Brain pericyte (primary cell): ENCODE measurements around the gene APOM.

Source experiments
- DNase-seq: peaks from one replicate; pipeline ENCODE4 v3.0.0-alpha.2; 2012; ENCODE audit warnings: low read depth, low spot score

APOM gene

DNA sequence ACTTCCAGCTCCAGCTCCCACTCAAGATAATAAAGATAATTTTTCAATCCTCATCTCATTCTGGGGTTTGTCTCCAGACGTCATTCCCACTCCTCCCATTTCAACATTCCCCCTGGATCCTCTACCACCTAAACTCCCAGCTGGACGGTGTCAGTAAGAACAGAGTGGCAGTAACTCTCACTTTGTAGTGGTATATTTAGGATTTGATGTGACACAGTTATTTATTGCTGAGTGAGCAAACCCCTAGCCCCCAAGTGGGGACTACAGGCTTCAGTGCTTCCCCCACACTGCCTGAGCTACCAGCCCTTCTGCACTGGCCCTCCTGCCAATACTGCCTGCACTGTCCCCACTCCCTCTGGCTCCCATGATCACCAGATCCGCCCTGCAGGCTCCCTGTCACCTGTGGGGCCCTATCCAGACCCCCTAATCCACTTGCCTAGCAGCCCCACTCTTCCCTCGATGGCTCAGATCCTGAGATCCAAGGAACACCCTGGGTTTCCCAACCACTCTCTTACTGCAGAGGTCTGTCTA, 2.5 kb downstream of the APOM start:
- no peak for DNase-seq

DNA sequence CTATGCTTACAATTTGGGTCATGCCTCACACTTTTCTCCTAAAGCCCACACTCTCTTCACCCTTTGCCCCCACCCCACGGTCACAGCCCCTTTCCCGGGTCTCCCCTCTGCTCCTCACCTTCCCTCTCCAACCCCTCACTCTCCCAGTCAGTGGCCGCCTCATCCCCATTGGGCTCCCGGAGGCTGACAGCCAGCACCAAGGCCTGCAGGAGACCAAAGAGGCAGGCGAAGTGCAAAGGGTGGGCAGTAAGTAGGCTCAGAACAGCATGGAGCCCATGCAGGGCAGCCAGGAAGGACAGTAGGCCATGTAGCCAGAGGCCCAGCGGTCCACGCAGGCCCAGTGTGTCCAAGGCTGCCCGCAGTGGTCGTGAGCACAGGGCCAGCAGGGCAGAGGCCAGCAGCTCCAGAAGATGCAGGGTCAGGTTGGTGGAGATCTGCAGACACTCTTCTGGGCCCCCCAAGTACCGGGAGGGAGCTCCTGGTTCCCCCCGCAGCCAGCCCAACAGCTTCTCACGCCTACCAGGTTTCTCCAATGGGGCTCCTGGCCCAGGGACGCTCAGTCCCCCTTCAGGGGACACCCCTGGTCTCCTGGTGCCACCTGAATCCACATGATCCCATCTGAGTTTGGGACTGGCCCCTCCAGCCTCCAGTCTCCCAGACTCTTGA, 3.4 kb downstream of the APOM start:
- DNase-seq = no peak

DNA sequence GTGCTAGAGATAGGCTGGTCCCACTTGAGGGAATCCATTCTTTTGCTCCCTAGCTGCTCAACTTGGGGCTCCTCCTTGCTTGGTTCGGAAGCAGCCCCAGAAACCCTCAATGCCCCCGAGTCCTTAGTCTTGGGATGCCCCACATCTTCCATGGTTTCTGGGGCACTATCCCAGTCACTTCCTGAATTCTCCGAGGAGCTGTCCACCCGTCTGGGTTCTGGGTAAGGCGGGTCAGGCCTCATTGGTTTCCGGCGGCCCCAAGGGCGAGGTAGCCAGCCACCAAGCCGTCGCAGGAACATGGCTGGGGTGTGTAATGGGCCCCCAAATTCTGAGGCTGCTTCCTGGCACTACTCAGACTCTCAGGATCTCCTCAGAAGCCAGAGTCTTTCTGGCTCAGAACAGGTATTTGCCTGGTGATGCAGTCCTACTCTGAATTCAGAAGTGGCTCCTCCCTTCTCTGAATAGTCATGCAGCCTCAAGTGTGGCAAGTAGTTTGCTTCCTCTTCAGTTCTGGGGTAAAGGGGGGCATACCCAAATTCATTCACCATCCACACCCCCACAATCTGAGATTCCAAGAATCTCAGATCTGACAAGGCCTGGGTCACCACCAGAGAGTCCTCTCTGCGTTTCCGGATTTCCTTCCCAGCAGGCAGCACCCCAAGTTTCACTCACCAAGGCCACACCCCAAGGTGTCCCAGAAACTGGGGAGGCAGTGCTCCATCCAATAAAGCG, 4.1 kb downstream of the APOM start:
- no peak for DNase-seq

DNA sequence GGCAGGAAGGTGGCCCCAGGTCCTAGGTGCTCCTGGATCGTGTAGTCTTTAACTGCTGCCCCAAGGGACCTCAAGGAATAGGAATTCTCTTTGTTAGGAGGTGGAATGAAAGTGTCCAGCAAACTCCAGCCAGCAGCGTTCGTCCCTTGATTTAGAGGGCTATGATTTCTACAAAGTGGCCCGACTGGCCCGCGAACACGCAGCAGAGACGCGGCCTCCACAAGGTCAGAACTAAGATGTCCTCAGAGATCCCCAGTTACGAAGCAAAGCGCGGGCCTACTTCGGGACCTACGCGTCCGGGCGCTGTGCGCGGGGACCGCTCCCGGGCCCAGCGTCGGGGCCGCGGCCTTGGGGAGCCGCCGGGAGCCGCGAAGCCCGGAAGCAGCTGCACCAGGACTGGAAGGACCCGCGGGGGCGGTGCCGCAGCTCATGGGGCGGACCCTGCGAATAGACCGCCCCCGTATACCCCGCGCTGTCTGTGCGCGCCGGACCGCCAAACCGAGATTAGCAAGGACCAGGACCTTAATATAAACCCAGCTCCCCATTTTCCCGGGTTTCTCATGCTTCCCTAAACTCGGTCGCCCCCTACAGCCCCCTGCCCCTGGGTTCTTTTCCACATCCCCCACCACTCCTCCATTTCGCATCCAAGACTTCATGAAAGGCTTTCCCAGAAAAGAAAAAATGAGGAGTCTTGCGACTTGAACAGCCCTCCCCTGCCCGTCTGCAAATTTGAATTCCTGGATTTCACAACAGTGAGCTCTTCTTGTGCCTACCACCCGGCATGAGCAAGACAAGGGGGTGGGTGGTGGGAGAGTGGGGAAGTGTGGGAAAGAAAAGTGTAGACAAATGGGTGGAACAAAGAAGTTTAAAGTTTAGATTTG, 4.9 kb downstream of the APOM start, which contains the start of gene C6orf47:
Gene C6orf47 (minus strand): TSS at position 398 of the 881 bp plus-strand sequence. CDS start 831 bp downstream, outside the sequence.
- DNase-seq = no peak

- no peak for DNase-seq
Observed at GRCh38 chr6:31661262-31662123, 5.8 kb downstream of the APOM start.

DNA sequence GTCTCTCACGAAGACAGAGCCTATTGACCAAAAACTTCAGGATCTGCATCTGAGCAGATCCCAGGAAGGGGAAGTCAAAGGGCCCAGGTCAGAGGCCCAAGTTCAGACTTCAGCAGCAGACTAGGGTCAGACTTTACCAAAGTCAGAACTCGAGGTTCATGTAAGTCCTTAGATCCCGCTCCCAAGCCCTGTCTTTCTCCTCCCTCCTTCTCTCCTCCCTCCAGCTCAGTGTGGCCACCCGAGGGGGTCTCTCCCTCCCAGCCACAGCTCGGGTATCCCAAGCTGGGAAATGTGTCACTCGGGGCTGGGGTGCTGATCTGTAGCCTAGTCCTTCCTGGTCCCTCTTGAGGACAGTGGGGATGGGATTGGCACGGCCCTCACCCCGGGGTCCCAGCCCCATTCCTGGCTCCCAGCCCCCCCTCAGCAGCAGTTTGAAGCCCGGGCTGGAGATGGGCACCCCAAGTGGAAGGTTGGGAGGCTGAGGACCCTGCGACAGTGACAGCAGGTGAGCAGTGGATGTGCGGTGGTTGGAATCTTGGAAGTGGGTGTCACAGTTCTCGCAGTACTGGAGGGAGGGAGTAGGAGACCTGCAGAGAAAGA, 6.5 kb downstream of the APOM start:
- no peak for DNase-seq

GRCh38 chr6:31663126-31663960, 7.6 kb downstream of the APOM start:
- DNase-seq = no peak

DNA sequence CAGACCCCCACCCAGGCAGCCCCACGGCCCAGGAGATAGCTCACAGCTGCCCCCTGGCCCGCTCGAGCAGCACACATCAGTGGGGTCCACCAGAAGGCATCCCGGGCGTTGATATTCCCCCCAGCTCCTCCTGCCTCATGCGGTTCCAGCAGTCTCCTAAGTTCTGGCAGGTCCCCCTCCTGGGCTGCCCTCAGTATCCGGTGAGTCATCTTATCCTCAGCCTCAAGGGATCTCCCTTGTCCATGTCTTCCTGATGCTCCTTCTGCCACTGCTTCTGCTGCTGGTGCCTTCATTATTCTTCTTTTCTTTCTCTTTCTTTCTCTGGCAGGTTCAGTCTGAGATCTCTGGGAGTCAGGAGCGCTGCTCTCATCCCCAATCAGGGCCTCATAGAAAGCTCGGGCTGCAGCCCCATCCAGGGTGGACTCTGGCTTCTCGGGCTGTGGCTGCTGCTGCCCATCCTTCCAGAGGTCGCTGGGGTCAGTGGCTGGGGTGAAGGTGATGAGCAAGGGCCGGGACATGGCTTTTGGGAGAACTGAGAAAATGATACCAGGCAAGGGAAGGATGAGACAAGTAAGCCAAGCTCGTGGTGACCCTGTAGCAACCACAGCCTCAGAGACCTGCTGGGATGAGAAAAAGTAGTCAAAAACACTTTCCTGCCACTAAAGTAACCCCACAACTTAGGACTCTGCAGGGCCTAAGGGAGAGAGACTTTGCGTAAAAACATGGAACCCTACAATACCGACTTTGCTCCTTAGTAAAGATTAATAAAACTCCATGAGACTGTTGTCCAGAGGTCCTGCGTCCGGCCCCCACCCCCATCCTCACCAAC, 8.5 kb downstream of the APOM start:
- DNase-seq = no peak

DNA sequence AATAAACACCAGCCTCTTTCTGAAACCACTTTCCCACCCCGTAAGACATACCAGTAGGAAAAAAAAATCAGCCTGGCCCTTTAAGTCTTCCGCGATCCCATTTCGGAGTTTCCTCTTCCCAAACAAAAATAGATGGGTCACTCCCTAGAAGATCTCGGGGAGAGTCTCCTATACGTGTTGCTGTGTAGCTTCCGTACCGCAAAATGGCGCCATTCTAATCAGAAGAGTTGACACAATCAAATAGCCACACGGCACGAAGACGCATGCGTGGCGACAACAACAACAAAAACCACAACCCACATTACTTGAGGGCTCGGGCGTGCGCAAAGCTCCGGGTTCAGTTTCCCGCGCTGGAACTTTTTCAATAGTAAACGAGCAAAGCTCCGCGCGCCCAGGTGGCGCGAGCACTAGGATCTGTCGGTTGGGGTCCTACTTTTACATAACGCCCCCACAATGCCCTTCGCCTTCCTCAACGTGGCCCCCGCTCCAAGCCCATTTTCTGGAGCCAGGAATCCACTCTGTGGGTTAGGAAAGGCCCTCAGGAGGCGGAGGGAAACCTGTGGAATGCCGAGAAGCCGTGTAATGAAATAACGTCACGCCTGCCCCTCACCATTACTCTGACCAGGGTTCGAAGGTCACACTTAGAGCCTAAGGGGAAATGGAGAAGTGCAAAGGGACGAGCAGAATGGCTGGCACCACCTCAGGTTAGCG, 9.3 kb downstream of the APOM start, which contains the start of gene GPANK1:
Gene GPANK1 (minus strand): TSS at position 208 of the 711 bp plus-strand sequence. CDS start 519 bp downstream, outside the sequence.
- peak; percentile 82 for DNase-seq

GRCh38 chr6:31665501-31666336, 10.0 kb downstream of the APOM start, which contains the start of gene CSNK2B:
TSS of gene CSNK2B (plus strand) at chr6:31666080. CDS start at chr6:31666832, 752 bp downstream.
- DNase-seq = peak; percentile 90

- no peak for DNase-seq
Observed at GRCh38 chr6:31666337-31666965, 10.8 kb downstream of the APOM start.

DNA sequence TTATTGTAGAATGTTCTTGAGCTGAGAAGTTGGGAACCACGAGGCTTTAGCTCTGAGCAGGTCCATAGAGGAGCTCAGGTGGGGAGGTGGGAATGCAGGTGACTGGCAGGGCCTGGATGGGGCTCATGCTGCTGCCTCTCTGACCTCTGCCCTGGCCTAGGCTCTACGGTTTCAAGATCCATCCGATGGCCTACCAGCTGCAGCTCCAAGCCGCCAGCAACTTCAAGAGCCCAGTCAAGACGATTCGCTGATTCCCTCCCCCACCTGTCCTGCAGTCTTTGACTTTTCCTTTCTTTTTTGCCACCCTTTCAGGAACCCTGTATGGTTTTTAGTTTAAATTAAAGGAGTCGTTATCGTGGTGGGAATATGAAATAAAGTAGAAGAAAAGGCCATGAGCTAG, 14.0 kb downstream of the APOM start, which contains the start of gene LY6G5B:
Gene LY6G5B (plus strand): TSS at position 301 of the 400 bp plus-strand sequence. CDS start 975 bp downstream, outside the sequence.
- no peak for DNase-seq

GRCh38 chr6:31676322-31676903, 20.7 kb downstream of the APOM start:
- DNase-seq = no peak

DNA sequence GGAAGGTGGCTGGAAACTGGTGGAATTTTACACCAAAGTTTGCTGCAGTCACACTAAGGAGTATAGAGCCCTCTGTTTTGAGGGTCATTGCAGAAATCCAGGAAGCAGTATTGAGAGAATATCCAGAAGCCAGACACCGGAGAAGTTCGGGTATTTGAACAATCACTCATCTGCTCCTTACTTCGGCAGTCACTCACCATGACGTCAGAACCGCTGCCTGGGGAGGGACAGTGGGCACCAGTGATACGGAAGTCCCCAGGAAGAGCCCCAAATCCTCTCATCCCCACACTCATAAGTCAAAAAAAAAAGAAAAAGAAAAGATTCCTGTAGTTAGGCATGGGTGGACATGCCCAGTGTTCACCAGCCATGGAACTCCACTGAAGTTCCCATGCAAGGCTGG, 21.2 kb downstream of the APOM start:
- no peak for DNase-seq

DNA sequence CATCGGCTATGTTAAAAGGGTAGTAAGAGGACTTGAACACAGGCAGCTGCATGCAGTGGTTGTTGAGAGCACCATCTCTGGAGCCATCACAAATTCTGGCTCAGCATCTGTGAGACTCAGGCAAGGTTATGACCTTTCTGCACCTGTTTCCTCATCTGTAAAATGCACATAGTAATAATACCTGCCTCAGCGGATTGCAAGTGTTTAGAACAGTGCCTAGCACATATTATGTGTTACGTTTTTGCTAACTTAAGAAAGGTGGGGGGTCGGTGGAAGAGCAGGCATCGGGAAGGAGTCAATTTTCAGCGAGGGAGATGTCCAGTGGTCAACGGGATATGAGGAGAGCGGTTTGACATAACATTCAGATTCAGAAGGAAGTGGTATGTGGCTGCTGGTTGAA, 22.3 kb downstream of the APOM start:
- no peak for DNase-seq
